Stimulated activated CD8-positive, alpha-beta memory T cell treated with anti-CD3 and anti-CD28 coated beads, Interleukin-2, amount 100 ng/mL, for 1 hour (primary cell): ENCODE results near the gene WDR46.

Experiments used
- DNase-seq, 2 donors: peaks; one replicate each; pipeline ENCODE4 v3.0.0-alpha.2; 2020; ENCODE audit warnings: low read depth in 2 of 2

Gene WDR46

GRCh38 chr6:33313709-33314514, 24.9 kb upstream of the WDR46 start, which contains the start of gene TAPBP:
Gene TAPBP (minus strand): TSS chr6:33314078. CDS start chr6:33314041, 37 bp downstream.
- peak; percentile 72 to 75 for DNase-seq

- no peak for DNase-seq
Measured at GRCh38 chr6:33313105-33313708, 24.2 kb upstream of the WDR46 start.

GRCh38 chr6:33312361-33313104, 23.5 kb upstream of the WDR46 start:
- peak; percentile 58 to 73 for DNase-seq

- no peak for DNase-seq
Measured at GRCh38 chr6:33306356-33306755, 17.3 kb upstream of the WDR46 start.

- DNase-seq: no peak
Measured at GRCh38 chr6:33305052-33305451, 16.0 kb upstream of the WDR46 start.

- DNase-seq: no peak
Measured at GRCh38 chr6:33304216-33304615, 15.2 kb upstream of the WDR46 start.

- no peak for DNase-seq
Measured at GRCh38 chr6:33301877-33302276, 12.8 kb upstream of the WDR46 start.

GRCh38 chr6:33299237-33299944, 10.4 kb upstream of the WDR46 start:
- DNase-seq: peak; percentile 88 to 91

GRCh38 chr6:33298773-33299236, 9.8 kb upstream of the WDR46 start, which contains the start of gene RGL2:
Gene RGL2 (minus strand): TSS chr6:33298942. CDS start chr6:33298610, 332 bp downstream.
- peak in 1 of 2 donors; percentile 48 for DNase-seq

GRCh38 chr6:33297956-33298772, 9.1 kb upstream of the WDR46 start:
- peak in 1 of 2 donors; percentile 17 for DNase-seq

GRCh38 chr6:33297406-33297955, 8.4 kb upstream of the WDR46 start:
- no peak for DNase-seq

- no peak for DNase-seq
Measured at GRCh38 chr6:33296797-33297405, 7.9 kb upstream of the WDR46 start.

- DNase-seq: no peak
Measured at GRCh38 chr6:33295621-33296369, 6.8 kb upstream of the WDR46 start.

GRCh38 chr6:33294086-33294823, 5.2 kb upstream of the WDR46 start:
- DNase-seq: no peak

- no peak for DNase-seq
Measured at GRCh38 chr6:33292996-33293682, 4.1 kb upstream of the WDR46 start.

- DNase-seq: no peak
Measured at GRCh38 chr6:33290459-33290858, 1.4 kb upstream of the WDR46 start.

- DNase-seq: no peak
Measured at GRCh38 chr6:33289784-33290315, 811 bp upstream of the WDR46 start.
